Progenitor cell of endocrine pancreas (in vitro differentiated cells): ENCODE data around the gene USP43. TPM values are rescaled to one million over a fixed set of nuclear protein-coding genes. Genes with fewer than 3 reads are reported as not detected.

Source experiments
- DNase-seq: peaks from one replicate; pipeline ENCODE4 v3.0.0; 2021; ENCODE audit warnings: low spot score; ENCODE audit not compliant: unreplicated experiment
- H3K27ac Mint-ChIP-seq: 2 replicates; pipeline ENCODE4 v1.8.0; 2021; ENCODE audit warnings: mild to moderate bottlenecking, moderate library complexity, mixed read lengths
- H3K27me3 Mint-ChIP-seq: 2 replicates; pipeline ENCODE4 v1.8.0; 2021; ENCODE audit warnings: mixed read lengths
- H3K36me3 Mint-ChIP-seq: 2 replicates; pipeline ENCODE4 v1.8.0; 2022; ENCODE audit warnings: mixed read lengths; ENCODE audit not compliant: insufficient read depth
- H3K4me1 Mint-ChIP-seq: 2 replicates; pipeline ENCODE4 v1.8.0; 2021; ENCODE audit warnings: low read depth, mixed read lengths
- H3K4me3 Mint-ChIP-seq: 2 replicates; pipeline ENCODE4 v1.8.0; 2021; ENCODE audit warnings: low read depth, mild to moderate bottlenecking, moderate library complexity, mixed read lengths
- H3K9me3 Mint-ChIP-seq: 2 replicates; pipeline ENCODE4 v1.8.0; 2021; ENCODE audit warnings: low read depth, mixed read lengths
- total RNA-seq: library from RNA; stranded (reverse); gene quantifications from 2 replicates; pipeline ENCODE4 v1.2.1, GENCODE V29; 2021
- TF ChIP-seq, protein P1 (sequence below): fragments of 200-600 bp; sonication (generic); IDR thresholded peaks from one replicate; pipeline ENCODE4 v1.5.0; 2021; ENCODE audit warnings: antibody characterized with exemption, mild to moderate bottlenecking; ENCODE audit not compliant: unreplicated experiment

USP43 gene
- total RNA-seq, 1 donor from 2014 or later = 9.7 TPM

DNA sequence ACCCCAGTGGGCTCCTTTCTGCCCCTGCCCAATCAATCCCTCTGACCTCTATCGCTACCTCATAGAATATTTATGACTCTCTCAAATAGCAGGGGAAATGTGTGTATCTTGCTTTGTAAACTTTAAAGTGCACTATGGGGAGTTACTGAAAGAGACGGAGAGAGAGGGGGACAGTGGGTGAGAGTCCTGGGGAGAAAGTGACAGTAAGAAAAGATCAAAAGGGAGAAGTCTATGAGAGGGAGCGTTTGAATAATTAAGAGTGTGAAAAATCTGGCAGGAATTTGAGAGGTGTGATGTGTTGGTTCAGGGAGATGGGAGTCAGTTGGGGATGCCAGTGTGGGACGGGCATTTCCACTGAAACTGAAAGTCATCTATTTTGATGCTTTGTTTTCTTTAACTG is 32.6 kb downstream of the USP43 start:
- Mint-ChIP-seq H3K27ac (no peak overlapping the region), H3K4me1 (no peaks in the 10 kb centered on the region), H3K36me3 (peaks cover 32% of the 10 kb centered on the region), H3K9me3 (peaks cover 8% of the 10 kb centered on the region), H3K27me3 (no peaks in the 10 kb centered on the region), H3K4me3 (no peak overlapping the region)
- DNase-seq = no peak
- TF ChIP-seq, protein P1, sequence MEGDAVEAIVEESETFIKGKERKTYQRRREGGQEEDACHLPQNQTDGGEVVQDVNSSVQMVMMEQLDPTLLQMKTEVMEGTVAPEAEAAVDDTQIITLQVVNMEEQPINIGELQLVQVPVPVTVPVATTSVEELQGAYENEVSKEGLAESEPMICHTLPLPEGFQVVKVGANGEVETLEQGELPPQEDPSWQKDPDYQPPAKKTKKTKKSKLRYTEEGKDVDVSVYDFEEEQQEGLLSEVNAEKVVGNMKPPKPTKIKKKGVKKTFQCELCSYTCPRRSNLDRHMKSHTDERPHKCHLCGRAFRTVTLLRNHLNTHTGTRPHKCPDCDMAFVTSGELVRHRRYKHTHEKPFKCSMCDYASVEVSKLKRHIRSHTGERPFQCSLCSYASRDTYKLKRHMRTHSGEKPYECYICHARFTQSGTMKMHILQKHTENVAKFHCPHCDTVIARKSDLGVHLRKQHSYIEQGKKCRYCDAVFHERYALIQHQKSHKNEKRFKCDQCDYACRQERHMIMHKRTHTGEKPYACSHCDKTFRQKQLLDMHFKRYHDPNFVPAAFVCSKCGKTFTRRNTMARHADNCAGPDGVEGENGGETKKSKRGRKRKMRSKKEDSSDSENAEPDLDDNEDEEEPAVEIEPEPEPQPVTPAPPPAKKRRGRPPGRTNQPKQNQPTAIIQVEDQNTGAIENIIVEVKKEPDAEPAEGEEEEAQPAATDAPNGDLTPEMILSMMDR = no peak

DNA sequence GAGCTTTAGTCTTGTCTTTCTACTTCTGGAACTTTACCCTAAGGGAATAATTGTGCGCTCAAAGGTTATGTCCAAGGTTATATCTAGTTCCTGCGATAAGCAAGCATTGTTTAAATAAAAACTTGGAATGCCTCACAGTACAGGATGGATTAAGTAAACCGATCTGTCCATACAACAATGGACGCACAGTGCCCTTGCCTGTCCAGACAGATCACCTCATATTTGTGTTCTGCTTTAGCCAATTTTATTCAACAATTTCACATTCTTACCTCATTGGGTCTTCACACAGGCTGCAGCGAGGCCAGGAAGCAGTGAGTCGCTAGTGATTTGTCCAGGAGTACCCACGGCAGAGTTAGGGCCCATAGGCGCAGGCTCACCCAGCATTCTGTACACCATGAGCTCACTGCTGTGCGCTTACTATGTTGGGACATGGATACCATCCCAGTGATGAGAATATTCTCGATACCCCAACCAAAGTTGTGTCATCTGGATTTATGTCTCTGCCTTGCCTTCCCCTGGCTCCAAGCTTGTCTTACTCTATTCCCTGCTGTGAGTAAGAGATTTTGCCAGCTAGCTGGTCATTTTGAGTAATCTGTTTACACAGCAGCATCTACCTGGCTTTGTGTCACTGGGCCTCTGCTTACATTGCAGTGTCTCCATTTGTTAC is 39.8 kb downstream of the USP43 start:
- Mint-ChIP-seq H3K36me3 (peaks cover 50% of the 10 kb centered on the region), H3K27me3 (no peaks in the 10 kb centered on the region), H3K4me1 (no peaks in the 10 kb centered on the region), H3K9me3 (peaks cover 10% of the 10 kb centered on the region), H3K4me3 (no peak overlapping the region), H3K27ac (no peak overlapping the region)
- DNase-seq = no peak
- TF ChIP-seq, protein P1 = no peak

DNA sequence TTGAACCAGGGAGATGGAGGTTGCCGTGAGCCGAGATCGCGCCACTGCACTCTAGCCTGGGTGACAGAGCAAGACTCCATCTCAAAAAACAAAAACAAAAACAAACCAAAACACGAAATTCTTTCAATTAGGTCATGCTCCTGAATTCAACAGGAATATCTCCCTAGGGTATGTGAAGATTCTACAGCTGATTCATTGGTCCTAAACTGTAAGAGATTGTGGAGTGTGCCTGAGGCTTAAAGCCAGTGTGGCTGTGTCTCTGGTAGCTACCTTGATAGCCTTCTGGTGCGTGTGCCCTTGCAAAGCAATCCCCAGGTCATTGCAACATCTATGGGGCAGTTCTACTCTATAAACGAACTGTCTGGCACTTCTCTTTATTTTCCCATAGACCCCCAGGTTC is 48.4 kb downstream of the USP43 start:
- Mint-ChIP-seq H3K27ac (no peak overlapping the region), H3K9me3 (no peaks in the 10 kb centered on the region), H3K4me1 (no peaks in the 10 kb centered on the region), H3K4me3 (no peak overlapping the region), H3K27me3 (no peaks in the 10 kb centered on the region), H3K36me3 (peaks cover 30% of the 10 kb centered on the region)
- TF ChIP-seq, protein P1 = no peak
- DNase-seq = no peak

DNA sequence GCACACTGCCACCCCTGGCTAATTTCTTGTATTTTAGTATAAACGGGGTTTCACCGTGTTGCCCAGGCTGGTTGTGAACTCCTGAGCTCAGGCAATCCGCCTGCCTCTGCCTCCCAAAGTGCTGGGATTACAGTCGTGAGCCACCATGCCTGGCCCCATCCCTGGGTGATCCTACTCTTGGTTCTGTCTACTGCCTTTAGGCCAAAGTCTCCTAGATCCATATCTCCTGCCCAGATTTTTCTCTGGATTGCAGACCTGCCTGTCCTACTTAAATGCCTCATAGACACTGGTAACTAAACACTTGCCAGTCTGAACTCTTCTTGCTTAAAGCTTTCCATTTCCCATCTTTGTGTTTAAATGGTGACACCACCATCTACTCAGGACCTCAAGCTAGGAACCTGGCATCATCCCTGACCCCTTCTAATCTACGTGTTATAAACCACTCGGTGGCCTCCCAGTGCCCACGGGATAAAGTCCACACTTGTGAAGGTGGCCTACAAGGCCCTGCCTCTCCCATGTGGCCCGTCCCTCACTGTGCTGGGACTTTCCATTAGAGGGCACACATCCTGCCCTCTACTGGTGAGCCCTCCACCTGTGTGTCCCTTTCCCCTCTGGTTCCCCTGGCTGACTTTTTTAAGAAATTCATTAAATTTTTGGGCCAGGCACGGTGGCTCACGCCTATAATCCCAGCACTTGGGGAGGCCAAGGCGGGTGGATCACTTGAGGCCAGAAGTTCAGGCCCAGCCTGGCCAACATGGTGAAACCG is 51.1 kb downstream of the USP43 start:
- Mint-ChIP-seq H3K27me3 (no peaks in the 10 kb centered on the region), H3K36me3 (peaks cover 31% of the 10 kb centered on the region), H3K27ac (no peak overlapping the region), H3K4me3 (no peak overlapping the region), H3K4me1 (no peaks in the 10 kb centered on the region), H3K9me3 (no peaks in the 10 kb centered on the region)
- DNase-seq = no peak
- TF ChIP-seq, protein P1 = no peak

DNA sequence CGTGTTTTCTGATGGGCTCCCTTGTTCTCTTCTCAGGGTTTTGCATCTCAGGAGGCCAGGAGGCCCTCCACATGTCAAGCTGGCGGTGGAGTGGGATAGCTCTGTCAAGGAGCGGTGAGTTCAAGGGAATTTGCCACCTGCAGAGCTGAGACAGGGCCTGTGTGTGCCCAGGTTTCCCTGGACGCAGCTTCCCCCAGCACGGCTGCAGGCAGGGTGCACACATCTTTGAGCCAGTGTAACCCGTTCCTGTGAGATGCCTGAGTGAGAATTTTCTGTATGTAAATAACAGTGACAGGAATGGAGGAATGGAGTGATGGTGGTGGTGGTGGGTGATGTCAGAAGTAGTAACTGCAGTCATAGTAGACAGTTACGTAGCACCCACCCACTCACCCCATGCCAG is 54.8 kb downstream of the USP43 start:
- H3K27ac Mint-ChIP-seq = no peak overlapping the region
- no peaks in the 10 kb centered on the region for H3K4me1 Mint-ChIP-seq
- H3K4me3 Mint-ChIP-seq = no peak overlapping the region
- no peak for DNase-seq
- H3K9me3 Mint-ChIP-seq = no peaks in the 10 kb centered on the region
- TF ChIP-seq, protein P1 = no peak
- peaks cover 31% of the 10 kb centered on the region for H3K36me3 Mint-ChIP-seq
- no peaks in the 10 kb centered on the region for H3K27me3 Mint-ChIP-seq
